B cell (primary cell): ENCODE measurements around the gene OR51A2. TPM values are rescaled to one million over a fixed set of nuclear protein-coding genes. Genes with fewer than 3 reads are reported as not detected.

ENCODE experiments used
- ATAC-seq: fragments of 200-7000 bp; cut with Tn5 transposase; one replicate; pipeline ENCODE4 v1.10.0; 2021; ENCODE audit warnings: low read depth, mild to moderate bottlenecking, moderate number of reproducible peaks, moderate library complexity
- CTCF ChIA-PET: fragments of 350-600 bp; sonication (Branson Sonifier 250); formaldehyde crosslinking; loops from one replicate; lab custom pipeline; 2021; ENCODE audit warnings: antibody characterized with exemption, inconsistent platforms; lab: Charles Lee
- POLR2A ChIA-PET: fragments of 350-600 bp; sonication (Branson Sonifier 250); formaldehyde crosslinking; loops from one replicate; lab custom pipeline; 2021; ENCODE audit warnings: antibody characterized with exemption; lab: Charles Lee
- DNase-seq: peaks from one replicate; pipeline ENCODE4 v3.0.0; 2013
- H2AFZ ChIP-seq: 2 replicates; pipeline ENCODE4 v1.6.1; 2012; ENCODE audit warnings: mild to moderate bottlenecking, low read depth, low read length; ENCODE audit not compliant: insufficient read depth, poor library complexity, severe bottlenecking
- H3K27ac ChIP-seq, 2 donors: 1 replicate in 1 of 2; 2 replicates in 1 of 2; pipeline ENCODE4 v1.5.1; 2012 to 2013; ENCODE audit warnings: low read length in 2 of 2, mild to moderate bottlenecking in 2 of 2, moderate library complexity in 1 of 2
- H3K27me3 ChIP-seq, 4 experiments: fragments of 200-600 bp in 1 of 4; sonication (generic) in 1 of 4; replicated peaks in 1 of 4; 1 replicate in 2 of 4; 2 replicates in 2 of 4; pipeline versions ENCODE4 v1.6.1 to v1.7.0; 2013 to 2016; ENCODE audit warnings: low read length in 3 of 4, mild to moderate bottlenecking in 2 of 4, mixed read lengths in 1 of 4, moderate library complexity in 1 of 4; ENCODE audit not compliant: insufficient read depth in 4 of 4, control insufficient read depth in 3 of 4; ENCODE audit errors: control extremely low read depth in 1 of 4
- H3K36me3 ChIP-seq, 2 experiments: replicated peaks in 1 of 2; 1 replicate in 1 of 2; 2 replicates in 1 of 2; pipeline versions ENCODE4 v1.6.1 to v1.7.1; 2013; ENCODE audit warnings: low read length in 1 of 2; ENCODE audit not compliant: insufficient read depth in 2 of 2, control insufficient read depth in 1 of 2; ENCODE audit errors: control extremely low read depth in 1 of 2, extremely low read depth in 1 of 2
- H3K4me1 ChIP-seq, 2 donors: fragments of 200-600 bp in 1 of 2; sonication (generic) in 1 of 2; 1 replicate in 1 of 2; 2 replicates in 1 of 2; pipeline versions ENCODE4 v1.5.1 to v1.6.1; 2013 to 2017; ENCODE audit warnings: low read length in 2 of 2; ENCODE audit not compliant: control insufficient read depth in 2 of 2, insufficient read depth in 2 of 2
- H3K4me2 ChIP-seq: replicated peaks from 2 replicates; pipeline ENCODE3; 2012; ENCODE audit warnings: mild to moderate bottlenecking, low read depth, low read length; ENCODE audit not compliant: poor library complexity, severe bottlenecking
- H3K4me3 ChIP-seq, 5 experiments: fragments of 200-600 bp in 1 of 5; sonication (generic) in 1 of 5; 1 replicate in 3 of 5; 2 replicates in 2 of 5; pipeline versions ENCODE4 v1.5.1 to v1.7.0; 2011 to 2016; ENCODE audit warnings: low read length in 4 of 5, mild to moderate bottlenecking in 4 of 5, low read depth in 2 of 5, control low read depth in 1 of 5, moderate library complexity in 1 of 5; ENCODE audit not compliant: insufficient read depth in 1 of 5; ENCODE audit errors: control extremely low read depth in 1 of 5, extremely low read depth in 1 of 5
- H3K79me2 ChIP-seq: fragments of 200-600 bp; sonication (generic); one replicate; pipeline ENCODE4 v1.6.0; 2016; ENCODE audit warnings: low read length; ENCODE audit not compliant: control insufficient read depth, insufficient read depth
- H3K9ac ChIP-seq: fragments of 200-600 bp; sonication (generic); 2 replicates; pipeline ENCODE4 v1.6.1; 2017; ENCODE audit warnings: mild to moderate bottlenecking, low read length, moderate library complexity
- H3K9me3 ChIP-seq, 3 donors: one replicate each; pipeline versions ENCODE4 v1.6.1 to v1.7.1; 2013; ENCODE audit warnings: low read length in 2 of 3; ENCODE audit not compliant: control insufficient read depth in 2 of 3, insufficient read depth in 1 of 3; ENCODE audit errors: control extremely low read depth in 1 of 3
- H4K20me1 ChIP-seq: 2 replicates; pipeline ENCODE4 v1.6.0; 2012; ENCODE audit warnings: mild to moderate bottlenecking, low read length; ENCODE audit not compliant: insufficient read depth, control insufficient read depth, poor library complexity, severe bottlenecking
- H3K27ac Mint-ChIP-seq: one replicate; pipeline ENCODE4 v1.8.0; 2021; ENCODE audit warnings: mixed read lengths
- H3K27me3 Mint-ChIP-seq: one replicate; pipeline ENCODE4 v1.8.0; 2021; ENCODE audit warnings: mixed read lengths
- H3K4me1 Mint-ChIP-seq: one replicate; pipeline ENCODE4 v1.8.0; 2021; ENCODE audit warnings: mixed read lengths
- H3K4me3 Mint-ChIP-seq: one replicate; pipeline ENCODE4 v1.8.0; 2021; ENCODE audit warnings: mixed read lengths
- H3K9me3 Mint-ChIP-seq: one replicate; pipeline ENCODE4 v1.8.0; 2022; ENCODE audit warnings: mixed read lengths; ENCODE audit not compliant: insufficient read depth
- CTCF ChIP-seq: fragments of 200-600 bp; IDR thresholded peaks from one replicate; pipeline ENCODE4 v1.8.0; 2022; ENCODE audit warnings: antibody characterized with exemption, mild to moderate bottlenecking
- EZH2 ChIP-seq: IDR thresholded peaks from 2 replicates; pipeline ENCODE4 v1.6.1; 2012; ENCODE audit warnings: borderline replicate concordance, low read depth, mild to moderate bottlenecking, moderate library complexity, low read length; ENCODE audit not compliant: insufficient read depth, poor library complexity, severe bottlenecking
- WGBS: methylation state at CpG from one replicate; pipeline ENCODE4 v1.1.5; 2013; ENCODE audit warnings: missing lambda C conversion rate; ENCODE audit not compliant: insufficient coverage; 5-methylcytosine and 5-hydroxymethylcytosine counted together
- intact Hi-C: fragments of 100-400 bp; cut with micrococcal nuclease; formaldehyde crosslinking; loops from one replicate; pipeline ENCODE4 v1.10.0; 2022
- polyA plus RNA-seq: library from polyadenylated mRNA; depleted of rRNA; stranded (reverse); fragments of >200 nt; gene quantifications from 2 replicates; pipeline ENCODE4 v1.2.3, GENCODE V29; 2012
- total RNA-seq, 2 donors: library from RNA; stranded (reverse); fragments of 120-200 nt in 1 of 2; gene quantifications; 1 replicate in 1 of 2; 2 replicates in 1 of 2; pipeline versions ENCODE4 v1.2.3 to v1.2.4, GENCODE V29; 2013 to 2022

Gene OR51A2
- total and polyA plus RNA-seq, 2 donors (not counting 1 experiment from before 2014, with no cell fraction given): not detected

- ATAC-seq: no peak
- POLR2A ChIA-PET: no interaction called here
Measured at GRCh38 chr11:4957396-4957795, 1.9 kb upstream of the OR51A2 start.

GRCh38 chr11:4947505-4947904, 8.0 kb downstream of the OR51A2 start, which contains the start of gene OR51A4:
Gene OR51A4, minus strand, starts transcription at chr11:4947605. Its CDS starts 505 bp downstream, at chr11:4947100.
- DNase-seq (no peak), ATAC-seq (no peak)
- intact Hi-C loops: no loop called here
- no peaks in the 10 kb centered on the region for H3K4me1 ChIP-seq
- H4K20me1 ChIP-seq: no peaks in the 10 kb centered on the region
- Mint-ChIP-seq H3K9me3 (no peaks in the 10 kb centered on the region), H3K4me1 (no peaks in the 10 kb centered on the region), H3K27me3 (peaks cover 9% of the 10 kb centered on the region), H3K27ac (no peak within 1 kb of the TSS), H3K4me3 (no peak within 1 kb of the TSS)
- no peak within 1 kb of the TSS for H3K4me3 ChIP-seq
- TF ChIP-seq CTCF: no peak
- TF ChIP-seq EZH2: no peak
- no peaks in the 10 kb centered on the region for H3K27me3 ChIP-seq
- no peak within 1 kb of the TSS for H3K4me2 ChIP-seq
- no peak within 1 kb of the TSS for H3K27ac ChIP-seq
- ChIA-PET POLR2A (no interaction called here), CTCF (no interaction called here)
- no peak within 1 kb of the TSS for H3K9ac ChIP-seq
- H3K36me3 ChIP-seq: no peaks in the 10 kb centered on the region
- no peaks in the 10 kb centered on the region for H3K9me3 ChIP-seq
- no peak within 1 kb of the TSS for H2AFZ ChIP-seq
- no peaks in the 10 kb centered on the region for H3K79me2 ChIP-seq

More at GRCh38 chr11:4957396-4957795, 1.9 kb upstream of the OR51A2 start:
- Histone ChIP-seq H2AFZ (no peak overlapping the region), H3K4me2 (no peak overlapping the region), H3K9ac (no peak overlapping the region), H3K27me3 (no peaks in the 10 kb centered on the region), H3K4me3 (no peak overlapping the region), H3K9me3 (no peaks in the 10 kb centered on the region), H3K4me1 (no peaks in the 10 kb centered on the region), H4K20me1 (no peaks in the 10 kb centered on the region), H3K36me3 (no peaks in the 10 kb centered on the region), H3K79me2 (no peaks in the 10 kb centered on the region), H3K27ac (no peak overlapping the region)
- intact Hi-C loops: no loop called here
- no peak overlapping the region for H3K4me3 Mint-ChIP-seq
- no peaks in the 10 kb centered on the region for H3K27me3 Mint-ChIP-seq
- H3K27ac Mint-ChIP-seq: no peak overlapping the region
- CTCF ChIA-PET: no interaction called here
- no peaks in the 10 kb centered on the region for H3K9me3 Mint-ChIP-seq
- H3K4me1 Mint-ChIP-seq: no peaks in the 10 kb centered on the region
- no peak for TF ChIP-seq EZH2
- no peak for TF ChIP-seq CTCF
- no peak for DNase-seq
- 100% methylated on average over 2 of the region's 4 CpGs for whole genome bisulfite sequencing
